HepG2 (cell line): ENCODE measurements around the gene NOSTRIN. TPM values are rescaled to one million over a fixed set of nuclear protein-coding genes. Genes with fewer than 3 reads are reported as not detected.

ENCODE experiments used
- ATAC-seq: fragments of 200-7000 bp; cut with Tn5 transposase; 3 replicates; pipeline ENCODE4 v1.9.1; 2020; ENCODE audit warnings: mild to moderate bottlenecking, moderate library complexity
- BruUV-seq: library from RNA; stranded (reverse); fragments of 400-500 nt; replicated peaks from 2 replicates; lab custom pipeline; 2021; lab: Mats Ljungman, UMichigan
- CTCF ChIA-PET: fragments of 300-600 bp; formaldehyde crosslinking; extraction: SDS; loops from one replicate; lab custom pipeline; 2021; ENCODE audit warnings: low total read pairs, inconsistent platforms, low intra/inter-chr PET ratio; lab: Yijun Ruan, JAX
- POLR2A ChIA-PET: fragments of 350-600 bp; sonication (Branson Sonifier 250); formaldehyde crosslinking; loops from one replicate; lab custom pipeline; 2020; ENCODE audit warnings: antibody characterized with exemption, inconsistent platforms; lab: Yijun Ruan, JAX
- DNase-seq: peaks from one replicate; pipeline ENCODE4 v3.0.0-alpha.2; 2015; ENCODE audit warnings: low spot score
- FAIRE-seq: peaks from 3 replicates; lab custom pipeline; 2011; peaks lifted over from hg19 to GRCh38; lab: Jason Lieb, UNC
- H2AFZ ChIP-seq: one replicate; pipeline ENCODE4 v1.6.1; 2011; ENCODE audit warnings: low read length, inconsistent platforms
- H3K27ac ChIP-seq: fragments of 300-600 bp; 3 replicates; pipeline ENCODE4 v1.8.0; 2011; ENCODE audit warnings: mixed run types, mild to moderate bottlenecking, mixed read lengths, low read length, inconsistent platforms; ENCODE audit not compliant: insufficient read depth; ENCODE audit errors: extremely low read length
- H3K27me3 ChIP-seq, 2 experiments: fragments of 200-600 bp in 1 of 2; 2 replicates in 1 of 2; 3 replicates in 1 of 2; pipeline versions ENCODE4 v1.6.0 to v1.8.0; 2011; ENCODE audit warnings: low read length in 2 of 2, mild to moderate bottlenecking in 2 of 2, moderate library complexity in 2 of 2, inconsistent platforms in 1 of 2; ENCODE audit not compliant: insufficient read depth in 2 of 2, control insufficient read depth in 1 of 2
- H3K36me3 ChIP-seq, 2 experiments: fragments of 200-600 bp in 1 of 2; replicated peaks in 1 of 2; 2 replicates in 1 of 2; 3 replicates in 1 of 2; pipeline versions ENCODE4 v1.5.1 to v1.8.0; 2011; ENCODE audit warnings: low read length in 2 of 2, inconsistent platforms in 1 of 2; ENCODE audit not compliant: insufficient read depth in 2 of 2, control insufficient read depth in 1 of 2
- H3K4me1 ChIP-seq: 2 replicates; pipeline ENCODE4 v1.5.1; 2012; ENCODE audit warnings: low read length, inconsistent platforms; ENCODE audit not compliant: insufficient read depth
- H3K4me2 ChIP-seq: 2 replicates; pipeline ENCODE4 v1.6.0; 2011; ENCODE audit warnings: low read depth, low read length, inconsistent platforms
- H3K4me3 ChIP-seq, 3 experiments: fragments of 200-600 bp in 1 of 3; sonication (generic), shearing (Covaris generic) in 1 of 3; replicated peaks in 1 of 3; 2 replicates each; pipeline ENCODE4 v1.5.1; 2011 to 2016; ENCODE audit warnings: low read length in 3 of 3, inconsistent platforms in 2 of 3, low read depth in 2 of 3, mild to moderate bottlenecking in 2 of 3, control low read depth in 1 of 3, mixed read lengths in 1 of 3; ENCODE audit not compliant: insufficient read depth in 1 of 3
- H3K79me2 ChIP-seq: one replicate; pipeline ENCODE4 v1.6.1; 2011; ENCODE audit warnings: low read length, inconsistent platforms; ENCODE audit not compliant: insufficient read depth
- H3K9ac ChIP-seq: 2 replicates; pipeline ENCODE4 v1.6.0; 2011; ENCODE audit warnings: mild to moderate bottlenecking, low read depth, low read length, inconsistent platforms; ENCODE audit not compliant: insufficient read depth
- H3K9me3 ChIP-seq: 2 replicates; pipeline ENCODE4 v1.5.1; 2012; ENCODE audit warnings: mild to moderate bottlenecking, low read length
- H4K20me1 ChIP-seq: 2 replicates; pipeline ENCODE4 v1.6.0; 2011; ENCODE audit warnings: inconsistent platforms, mild to moderate bottlenecking, low read length, moderate library complexity; ENCODE audit not compliant: insufficient read depth
- JUND ChIP-seq: sonication (generic); formaldehyde crosslinking; IDR thresholded peaks from 2 replicates; pipeline ENCODE4 v1.8.0; 2022; ENCODE audit warnings: mild to moderate bottlenecking, missing genetic modification reagents
- KLF6 ChIP-seq: IDR thresholded peaks from 2 replicates; pipeline ENCODE4 v1.8.0; 2016; ENCODE audit warnings: missing biosample characterization, missing genetic modification reagents
- MIER3 ChIP-seq: IDR thresholded peaks from 2 replicates; pipeline ENCODE4 v1.6.1; 2016; ENCODE audit warnings: missing compliant biosample characterization, borderline replicate concordance
- MYC ChIP-seq: sonication (generic); formaldehyde crosslinking; IDR thresholded peaks from 2 replicates; pipeline ENCODE4 v1.9.0; 2021; ENCODE audit warnings: missing genetic modification reagents, borderline replicate concordance
- NAIF1 ChIP-seq: sonication (generic); formaldehyde crosslinking; IDR thresholded peaks from 2 replicates; pipeline ENCODE4 v1.5.0; 2020; ENCODE audit warnings: mild to moderate bottlenecking, missing genetic modification reagents, borderline replicate concordance
- NFE2L2 ChIP-seq: fragments of 150-350 bp; IDR thresholded peaks from 2 replicates; pipeline ENCODE4 v1.6.1; 2014; ENCODE audit warnings: low read length
- NKX3-1 ChIP-seq: sonication (generic); formaldehyde crosslinking; IDR thresholded peaks from 2 replicates; pipeline ENCODE4 v1.5.0; 2020; ENCODE audit warnings: missing genetic modification reagents
- NR3C1 ChIP-seq: sonication (generic); formaldehyde crosslinking; IDR thresholded peaks from 2 replicates; pipeline ENCODE4 v1.4.0; 2020; ENCODE audit warnings: missing genetic modification reagents
- PCBP2 ChIP-seq: fragments of 200-400 bp; formaldehyde crosslinking; optimal IDR thresholded peaks from 2 replicates; pipeline ENCODE3; 2018; ENCODE audit warnings: low read length, low read depth; ENCODE audit not compliant: poor library complexity, severe bottlenecking
- POLR2AphosphoS2 ChIP-seq: IDR thresholded peaks from 2 replicates; pipeline ENCODE4 v1.6.1; 2011; ENCODE audit warnings: low read depth, low read length, improper control_type of control experiment
- TFE3 ChIP-seq: IDR thresholded peaks from 2 replicates; pipeline ENCODE4 v1.6.1; 2016
- THAP11 ChIP-seq: IDR thresholded peaks from 2 replicates; pipeline ENCODE4 v1.6.1; 2016; ENCODE audit warnings: missing biosample characterization, missing genetic modification reagents
- ZNF264 ChIP-seq: sonication (generic); formaldehyde crosslinking; IDR thresholded peaks from 2 replicates; pipeline ENCODE4 v1.4.0; 2020; ENCODE audit warnings: missing genetic modification reagents
- ZNF546 ChIP-seq: sonication (generic); formaldehyde crosslinking; conservative IDR thresholded peaks from 2 replicates; pipeline ENCODE4 v1.8.1; 2023; ENCODE audit warnings: mild to moderate bottlenecking, missing genetic modification reagents
- ZNF761 ChIP-seq: sonication (generic); formaldehyde crosslinking; conservative IDR thresholded peaks from 2 replicates; pipeline ENCODE4 v1.4.0; 2020; ENCODE audit warnings: mild to moderate bottlenecking, missing genetic modification reagents
- ZNF776 ChIP-seq: sonication (generic); formaldehyde crosslinking; IDR thresholded peaks from 2 replicates; pipeline ENCODE4 v1.4.0; 2020; ENCODE audit warnings: mild to moderate bottlenecking, missing genetic modification reagents
- WGBS: methylation state at CpG from one replicate; pipeline ENCODE4 v1.1.6; 2017; ENCODE audit warnings: low lambda C conversion rate; 5-methylcytosine and 5-hydroxymethylcytosine counted together
- in situ Hi-C: cut with HindIII; loops from 2 replicates; pipeline ENCODE4 v1.10.0; 2017; ENCODE audit warnings: low pct_unique_long_range_greater_than_20kb; ENCODE audit not compliant: extremely low pct_ligation_motif_present
- intact Hi-C: fragments of 100-400 bp; cut with micrococcal nuclease; formaldehyde crosslinking; loops from one replicate; pipeline ENCODE4 v1.10.0; 2022; ENCODE audit not compliant: unreplicated experiment
- polyA plus RNA-seq, 8 experiments: library from polyadenylated mRNA; depleted of rRNA in 3 of 8; stranded (reverse) in 7 of 8; unstranded in 1 of 8; fragments of >200 nt; fragmentation: Illumina TruSeq in 4 of 8; extraction: Trizol in 4 of 8; gene quantifications; 2 replicates each; pipeline versions ENCODE4 v1.2.1 to v1.2.3, GENCODE V29; 2011 to 2016; ENCODE audit warnings: low read depth in 4 of 8, missing spikeins in 1 of 8, mixed read lengths in 1 of 8; ENCODE audit not compliant: insufficient read depth in 1 of 8
- total RNA-seq, 5 experiments: library from RNA; depleted of rRNA; stranded (reverse); fragments of >200 nt; fragmentation: Illumina TruSeq; extraction: Trizol; gene quantifications; 2 replicates each; pipeline ENCODE4 v1.2.3, GENCODE V29; 2016; ENCODE audit warnings: low read depth in 1 of 5
- TF ChIP-seq, protein P1 (sequence below): fragments of 450-650 bp; IDR thresholded peaks from 2 replicates; pipeline ENCODE4 v1.6.1; 2017; ENCODE audit warnings: mild to moderate bottlenecking
- TF ChIP-seq, protein P2 (sequence below): sonication (generic); formaldehyde crosslinking; IDR thresholded peaks from 2 replicates; pipeline ENCODE4 v1.9.0; 2021; ENCODE audit warnings: missing genetic modification reagents, borderline replicate concordance
- TF ChIP-seq, protein P3 (sequence below): sonication (generic); formaldehyde crosslinking; IDR thresholded peaks from 2 replicates; pipeline ENCODE4 v1.8.1; 2023; ENCODE audit warnings: mild to moderate bottlenecking, inconsistent platforms, moderate library complexity, missing genetic modification reagents, borderline replicate concordance

The NOSTRIN gene
- total and polyA plus RNA-seq, 2 of the 13 experiments (the other 11 are each of a cell fraction or from before 2014, with no cell fraction given): 0.22 TPM

- no peaks in the 10 kb centered on the region for H3K27me3 ChIP-seq
- H3K36me3 ChIP-seq: peaks cover 4 to 6% of the 10 kb centered on the region in 2 experiments; a peak in 4 of 5 replicates
- in situ Hi-C loops: loop anchor here (5.0 kb wide), 1 partner anchor 410 kb away; no protein-coding TSS in a partner anchor
- no peak overlapping the region for H3K9ac ChIP-seq
- H2AFZ ChIP-seq: no peak overlapping the region
- no peaks in the 10 kb centered on the region for H3K79me2 ChIP-seq
- H3K4me2 ChIP-seq: no peak overlapping the region
- H3K4me3 ChIP-seq: no peak overlapping the region
- no peak for ATAC-seq
- DNase-seq: no peak
- BruUV-seq: no TSS peak
- FAIRE-seq: no peak
- H3K9me3 ChIP-seq: no peaks in the 10 kb centered on the region
- H4K20me1 ChIP-seq: no peaks in the 10 kb centered on the region
- WGBS: 94% methylated on average over 3 of the region's 3 CpGs
- peaks cover 10% of the 10 kb centered on the region; the same call in 1 of the 2 replicates for H3K4me1 ChIP-seq
- ChIA-PET CTCF (interaction anchor here (4.1 kb wide), 1 partner anchor 410 kb away, joined by 62 read pairs; no protein-coding TSS in a partner anchor), POLR2A (no interaction called here)
- TF ChIP-seq ZNF264 (CRISPR knock-in tag) (no peak), POLR2AphosphoS2 (no peak), THAP11 (CRISPR knock-in tag) (no peak), NAIF1 (CRISPR knock-in tag) (no peak), PCBP2 (no peak), ZNF761 (CRISPR knock-in tag) (no peak), MYC (no peak), KLF6 (CRISPR knock-in tag) (no peak), ZNF546 (CRISPR knock-in tag) (no peak), NFE2L2 (no peak), JUND (no peak), TFE3 (no peak), NR3C1 (CRISPR knock-in tag) (no peak), ZNF776 (no peak), NKX3-1 (CRISPR knock-in tag) (no peak), MIER3 (CRISPR knock-in tag) (no peak)
- TF ChIP-seq, protein P1, sequence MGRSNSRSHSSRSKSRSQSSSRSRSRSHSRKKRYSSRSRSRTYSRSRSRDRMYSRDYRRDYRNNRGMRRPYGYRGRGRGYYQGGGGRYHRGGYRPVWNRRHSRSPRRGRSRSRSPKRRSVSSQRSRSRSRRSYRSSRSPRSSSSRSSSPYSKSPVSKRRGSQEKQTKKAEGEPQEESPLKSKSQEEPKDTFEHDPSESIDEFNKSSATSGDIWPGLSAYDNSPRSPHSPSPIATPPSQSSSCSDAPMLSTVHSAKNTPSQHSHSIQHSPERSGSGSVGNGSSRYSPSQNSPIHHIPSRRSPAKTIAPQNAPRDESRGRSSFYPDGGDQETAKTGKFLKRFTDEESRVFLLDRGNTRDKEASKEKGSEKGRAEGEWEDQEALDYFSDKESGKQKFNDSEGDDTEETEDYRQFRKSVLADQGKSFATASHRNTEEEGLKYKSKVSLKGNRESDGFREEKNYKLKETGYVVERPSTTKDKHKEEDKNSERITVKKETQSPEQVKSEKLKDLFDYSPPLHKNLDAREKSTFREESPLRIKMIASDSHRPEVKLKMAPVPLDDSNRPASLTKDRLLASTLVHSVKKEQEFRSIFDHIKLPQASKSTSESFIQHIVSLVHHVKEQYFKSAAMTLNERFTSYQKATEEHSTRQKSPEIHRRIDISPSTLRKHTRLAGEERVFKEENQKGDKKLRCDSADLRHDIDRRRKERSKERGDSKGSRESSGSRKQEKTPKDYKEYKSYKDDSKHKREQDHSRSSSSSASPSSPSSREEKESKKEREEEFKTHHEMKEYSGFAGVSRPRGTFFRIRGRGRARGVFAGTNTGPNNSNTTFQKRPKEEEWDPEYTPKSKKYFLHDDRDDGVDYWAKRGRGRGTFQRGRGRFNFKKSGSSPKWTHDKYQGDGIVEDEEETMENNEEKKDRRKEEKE: no peak
- TF ChIP-seq, protein P2, sequence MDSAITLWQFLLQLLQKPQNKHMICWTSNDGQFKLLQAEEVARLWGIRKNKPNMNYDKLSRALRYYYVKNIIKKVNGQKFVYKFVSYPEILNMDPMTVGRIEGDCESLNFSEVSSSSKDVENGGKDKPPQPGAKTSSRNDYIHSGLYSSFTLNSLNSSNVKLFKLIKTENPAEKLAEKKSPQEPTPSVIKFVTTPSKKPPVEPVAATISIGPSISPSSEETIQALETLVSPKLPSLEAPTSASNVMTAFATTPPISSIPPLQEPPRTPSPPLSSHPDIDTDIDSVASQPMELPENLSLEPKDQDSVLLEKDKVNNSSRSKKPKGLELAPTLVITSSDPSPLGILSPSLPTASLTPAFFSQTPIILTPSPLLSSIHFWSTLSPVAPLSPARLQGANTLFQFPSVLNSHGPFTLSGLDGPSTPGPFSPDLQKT (CRISPR knock-in tag): no peak
- TF ChIP-seq, protein P3, sequence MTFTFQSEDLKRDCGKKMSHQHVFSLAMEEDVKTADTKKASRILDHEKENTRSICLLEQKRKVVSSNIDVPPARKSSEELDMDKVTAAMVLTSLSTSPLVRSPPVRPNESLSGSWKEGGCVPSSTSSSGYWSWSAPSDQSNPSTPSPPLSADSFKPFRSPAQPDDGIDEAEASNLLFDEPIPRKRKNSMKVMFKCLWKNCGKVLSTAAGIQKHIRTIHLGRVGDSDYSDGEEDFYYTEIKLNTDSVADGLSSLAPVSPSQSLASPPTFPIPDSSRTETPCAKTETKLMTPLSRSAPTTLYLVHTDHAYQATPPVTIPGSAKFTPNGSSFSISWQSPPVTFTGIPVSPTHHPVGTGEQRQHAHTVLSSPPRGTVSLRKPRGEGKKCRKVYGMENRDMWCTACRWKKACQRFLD (CRISPR knock-in tag): no peak
- H3K27ac ChIP-seq: no peak overlapping the region
- intact Hi-C loops: loop anchor here (5.0 kb wide), 1 partner anchor 1240 kb away; no protein-coding TSS in a partner anchor
Measured at GRCh38 chr2:168757223-168757622, 45.2 kb upstream of the NOSTRIN start.
